ENCODE measurements around the gene TBCD. TPM values are rescaled to one million over a fixed set of nuclear protein-coding genes. Genes with fewer than 3 reads are reported as not detected.

TBCD gene
- polyA plus RNA-seq, 2 of the 4 experiments (the other 2 are of a cell fraction): 33.5 to 49.1 TPM

- ChIA-PET POLR2A (no interaction called here), CTCF (interaction anchor here (1.0 to 1.7 kb wide), 3 partner anchors 9 to 71 kb away, joined by 3 to 4 read pairs (median 4); no protein-coding TSS in a partner anchor)
- DNase-seq (ENCODE audit: low read depth in 1 of 2, low spot score in 1 of 2): no peak
- 89% methylated on average over 24 of the region's 24 CpGs for WGBS (ENCODE audit: missing lambda C conversion rate)
- Histone ChIP-seq H3K9me3 (no peaks in the 10 kb centered on the region), H3K4me3 (no peak overlapping the region), H3K4me1 (no peaks in the 10 kb centered on the region), H3K4me2 (no peak overlapping the region), H3K27ac (no peak overlapping the region)
- no peak for ATAC-seq
- no peak for FAIRE-seq
- TF ChIP-seq ZNF302 (CRISPR knock-in tag; IDR thresholded peaks at IDR 0.05): no peak
- no peak for TF ChIP-seq MAX (IDR thresholded peaks at IDR 0.05)
- TF ChIP-seq E2F6 (IDR thresholded peaks at IDR 0.05; ENCODE audit: borderline replicate concordance, low read depth): no peak
- TF ChIP-seq EP300 (IDR thresholded peaks at IDR 0.05): no peak
- no peak for TF ChIP-seq ESRRA (IDR thresholded peaks at IDR 0.05; ENCODE audit: borderline replicate concordance, low read length)
- no peak for TF ChIP-seq SREBF2 (IDR thresholded peaks at IDR 0.05)
- TF ChIP-seq HES2 (IDR thresholded peaks at IDR 0.05): no peak
- TF ChIP-seq HOXA7 (CRISPR knock-in tag; IDR thresholded peaks at IDR 0.05): no peak
- no peak for TF ChIP-seq CEBPB (IDR thresholded peaks at IDR 0.05)
- TF ChIP-seq POLR2AphosphoS2 (conservative IDR thresholded peaks at IDR 0.05; ENCODE audit: low read length): no peak
- TF ChIP-seq KDM1A (IDR thresholded peaks at IDR 0.05; ENCODE audit: low read depth): no peak
- TF ChIP-seq MAZ (IDR thresholded peaks at IDR 0.05; ENCODE audit: borderline replicate concordance, low read depth, low read length): no peak
- no peak for TF ChIP-seq BHLHE40 (IDR thresholded peaks at IDR 0.05; ENCODE audit: low read depth, low read length)
- TF ChIP-seq CTCF (IDR thresholded peaks at IDR 0.05): no peak
- TF ChIP-seq ELK1 (IDR thresholded peaks at IDR 0.05; ENCODE audit: low read depth, low read length): no peak
- TF ChIP-seq CHD2 (IDR thresholded peaks at IDR 0.05; ENCODE audit: low read length, partially characterized antibody): no peak
- TF ChIP-seq RAD21 (conservative IDR thresholded peaks at IDR 0.05 in 1 of 2, IDR thresholded peaks at IDR 0.05 in 1 of 2): no peak
- no peak for TF ChIP-seq RNF2 (IDR thresholded peaks at IDR 0.05; ENCODE audit: borderline replicate concordance, low read depth)
- no peak for TF ChIP-seq FOXS1 (CRISPR knock-in tag; IDR thresholded peaks at IDR 0.05)
Measured at GRCh38 chr17:82845163-82845807, 93.4 kb downstream of the TBCD start.

GRCh38 chr17:82846061-82846691 is 94.3 kb downstream of the TBCD start:
- POLR2A ChIA-PET: no interaction called here
- FAIRE-seq (no peak), DNase-seq (ENCODE audit: low read depth in 1 of 2, low spot score in 1 of 2) (no peak), ATAC-seq (peak in 1 of 2 experiments; percentile 42; a peak in 3 of 6 replicates)
- Histone ChIP-seq H3K4me1 (no peaks in the 10 kb centered on the region), H3K4me2 (no peak overlapping the region), H3K4me3 (no peak overlapping the region), H3K9me3 (no peaks in the 10 kb centered on the region), H3K27ac (no peak overlapping the region)
- WGBS (ENCODE audit: missing lambda C conversion rate): 88% methylated on average over 23 of the region's 25 CpGs
- TF ChIP-seq MYC (IDR thresholded peaks at IDR 0.05; ENCODE audit: borderline replicate concordance, low read length): no peak
- no peak for TF ChIP-seq KDM5A (IDR thresholded peaks at IDR 0.05)
- no peak for TF ChIP-seq ZFP36 (IDR thresholded peaks at IDR 0.05; ENCODE audit: borderline replicate concordance, partially characterized antibody)
- TF ChIP-seq JUNB (IDR thresholded peaks at IDR 0.05): no peak
- CTCF ChIA-PET: interaction anchor here (1.0 kb wide), 1 partner anchor 8 kb away, joined by 3 read pairs; no protein-coding TSS in a partner anchor
